HL-60 (cell line): ENCODE results near the gene DNASE1L2.

Experiments
- DNase-seq, 2 experiments: peaks; one replicate each; pipeline ENCODE4 v3.0.0-alpha.2; 2010 to 2020; ENCODE audit warnings: low read depth in 1 of 2, low spot score in 1 of 2
- H3K27ac ChIP-seq: fragments of 250-450 bp; sonication (Bioruptor Pico); replicated peaks from 2 replicates; pipeline ENCODE4 v1.5.1; 2020; ENCODE audit warnings: mild to moderate bottlenecking, moderate library complexity
- H3K27me3 ChIP-seq: fragments of 250-450 bp; sonication (Bioruptor Pico); 2 replicates; pipeline ENCODE4 v1.5.1; 2021; ENCODE audit warnings: mild to moderate bottlenecking, moderate library complexity; ENCODE audit not compliant: insufficient read depth, poor library complexity, severe bottlenecking
- H3K4me3 ChIP-seq: replicated peaks from 2 replicates; pipeline ENCODE4 v1.5.1; 2011; ENCODE audit warnings: mild to moderate bottlenecking, control low read depth, low read length; ENCODE audit not compliant: insufficient read depth
- CTCF ChIP-seq: IDR thresholded peaks from one replicate; pipeline ENCODE4 v1.5.1; 2011; ENCODE audit warnings: low read length, control low read depth, inconsistent platforms; ENCODE audit not compliant: insufficient read depth
- GABPA ChIP-seq: IDR thresholded peaks from 2 replicates; pipeline ENCODE4 v1.6.1; 2012; ENCODE audit warnings: low read depth
- POLR2AphosphoS5 ChIP-seq: IDR thresholded peaks from 2 replicates; pipeline ENCODE4 v1.6.1; 2012; ENCODE audit warnings: low read depth
- REST ChIP-seq: IDR thresholded peaks from 2 replicates; pipeline ENCODE4 v1.6.1; 2012; ENCODE audit warnings: low read depth; ENCODE audit not compliant: insufficient replicate concordance
- SPI1 ChIP-seq: IDR thresholded peaks from 2 replicates; pipeline ENCODE4 v1.6.1; 2012; ENCODE audit warnings: low read depth, mild to moderate bottlenecking, borderline replicate concordance

The DNASE1L2 gene

GRCh38 chr16:2243031-2243528, 6.8 kb downstream of the DNASE1L2 start:
- no peaks in the 10 kb centered on the region for H3K27me3 ChIP-seq
- TF ChIP-seq SPI1 (no peak), CTCF (no peak), REST (no peak), POLR2AphosphoS5 (no peak), GABPA (no peak)
- DNase-seq = no peak
- no peak overlapping the region for H3K4me3 ChIP-seq
- H3K27ac ChIP-seq = no peak overlapping the region

GRCh38 chr16:2243781-2244180, 7.5 kb downstream of the DNASE1L2 start:
- no peak overlapping the region for H3K4me3 ChIP-seq
- no peak for DNase-seq
- H3K27me3 ChIP-seq = no peaks in the 10 kb centered on the region
- H3K27ac ChIP-seq = no peak overlapping the region
- no peak for TF ChIP-seq SPI1
- TF ChIP-seq POLR2AphosphoS5 = no peak
- no peak for TF ChIP-seq CTCF
- TF ChIP-seq REST = no peak
- TF ChIP-seq GABPA = no peak

DNA sequence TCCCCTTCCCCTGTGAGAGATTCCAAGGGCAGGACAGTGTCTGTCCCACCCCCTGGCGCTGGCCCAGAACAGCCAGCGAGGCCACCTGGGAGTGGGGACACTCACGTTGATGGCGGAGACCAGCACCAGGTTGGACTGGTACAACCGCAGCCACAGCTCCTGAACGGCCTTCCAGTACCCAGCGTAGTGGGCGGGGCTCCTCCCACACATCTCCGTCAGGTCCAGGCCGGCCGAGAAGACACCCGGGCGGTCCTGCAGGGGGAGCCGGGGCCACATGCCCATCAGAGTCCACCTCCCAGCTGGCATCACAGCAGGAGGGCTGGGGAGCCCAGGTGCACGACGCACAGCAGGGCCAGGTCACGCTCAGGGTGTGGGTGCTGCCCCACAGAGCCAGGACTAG, 8.1 kb downstream of the DNASE1L2 start:
- H3K27me3 ChIP-seq = no peaks in the 10 kb centered on the region
- H3K4me3 ChIP-seq = no peak overlapping the region
- no peak overlapping the region for H3K27ac ChIP-seq
- TF ChIP-seq POLR2AphosphoS5 = no peak
- no peak for TF ChIP-seq REST
- TF ChIP-seq GABPA = no peak
- no peak for TF ChIP-seq CTCF
- no peak for TF ChIP-seq SPI1
- no peak for DNase-seq
